HEK293 (cell line): ENCODE data around the gene SPC24.

Source experiments
- EGR2 ChIP-seq: fragments of 450-650 bp; formaldehyde crosslinking; IDR thresholded peaks from 2 replicates; pipeline ENCODE4 v1.5.1; 2016; ENCODE audit warnings: low read depth, missing biosample characterization, missing genetic modification characterization
- GFI1B ChIP-seq: fragments of 450-650 bp; formaldehyde crosslinking; IDR thresholded peaks from 2 replicates; pipeline ENCODE4 v1.5.1; 2016; ENCODE audit warnings: missing biosample characterization, missing genetic modification characterization
- KLF8 ChIP-seq: fragments of 450-650 bp; formaldehyde crosslinking; IDR thresholded peaks from 2 replicates; pipeline ENCODE4 v1.5.1; 2016; ENCODE audit warnings: missing biosample characterization, missing genetic modification characterization
- SCRT1 ChIP-seq: fragments of 450-650 bp; formaldehyde crosslinking; IDR thresholded peaks from 2 replicates; pipeline ENCODE4 v1.5.1; 2016; ENCODE audit warnings: missing biosample characterization, missing genetic modification characterization, borderline replicate concordance
- SCRT2 ChIP-seq: fragments of 450-650 bp; formaldehyde crosslinking; IDR thresholded peaks from 2 replicates; pipeline ENCODE4 v1.5.1; 2016; ENCODE audit warnings: missing biosample characterization, missing genetic modification characterization
- SP2 ChIP-seq: fragments of 450-650 bp; formaldehyde crosslinking; IDR thresholded peaks from 2 replicates; pipeline ENCODE4 v1.5.1; 2016; ENCODE audit warnings: missing biosample characterization, missing genetic modification characterization
- SP7 ChIP-seq: fragments of 450-650 bp; formaldehyde crosslinking; IDR thresholded peaks from 2 replicates; pipeline ENCODE4 v1.5.1; 2016; ENCODE audit warnings: missing biosample characterization, missing genetic modification characterization
- WT1 ChIP-seq: fragments of 450-650 bp; formaldehyde crosslinking; IDR thresholded peaks from 2 replicates; pipeline ENCODE4 v1.5.1; 2016; ENCODE audit warnings: missing biosample characterization, missing genetic modification characterization
- ZBTB17 ChIP-seq: fragments of 450-650 bp; formaldehyde crosslinking; IDR thresholded peaks from 2 replicates; pipeline ENCODE4 v1.5.1; 2016; ENCODE audit warnings: missing biosample characterization, missing genetic modification characterization
- ZBTB20 ChIP-seq: fragments of 450-650 bp; formaldehyde crosslinking; IDR thresholded peaks from 2 replicates; pipeline ENCODE4 v1.5.1; 2016; ENCODE audit warnings: missing biosample characterization, missing genetic modification characterization
- ZEB2 ChIP-seq: fragments of 450-650 bp; formaldehyde crosslinking; IDR thresholded peaks from 2 replicates; pipeline ENCODE4 v1.5.1; 2016; ENCODE audit warnings: missing biosample characterization, missing genetic modification characterization
- ZNF155 ChIP-seq: fragments of 450-650 bp; formaldehyde crosslinking; IDR thresholded peaks from 2 replicates; pipeline ENCODE4 v1.5.1; 2016; ENCODE audit warnings: missing biosample characterization, missing genetic modification characterization
- ZNF2 ChIP-seq: fragments of 450-650 bp; formaldehyde crosslinking; IDR thresholded peaks from 2 replicates; pipeline ENCODE4 v1.5.1; 2016; ENCODE audit warnings: missing biosample characterization, missing genetic modification characterization
- ZNF302 ChIP-seq: fragments of 450-650 bp; formaldehyde crosslinking; IDR thresholded peaks from 2 replicates; pipeline ENCODE4 v1.5.1; 2016; ENCODE audit warnings: missing biosample characterization, missing genetic modification characterization, low read depth
- ZNF37A ChIP-seq: fragments of 450-650 bp; IDR thresholded peaks from 2 replicates; pipeline ENCODE4 v1.5.1; 2018; ENCODE audit warnings: missing biosample characterization, missing genetic modification characterization
- ZNF416 ChIP-seq: fragments of 450-650 bp; formaldehyde crosslinking; IDR thresholded peaks from 2 replicates; pipeline ENCODE4 v1.5.1; 2016; ENCODE audit warnings: missing biosample characterization, missing genetic modification characterization
- ZNF571 ChIP-seq: fragments of 450-650 bp; formaldehyde crosslinking; IDR thresholded peaks from 2 replicates; pipeline ENCODE4 v1.5.0; 2017; ENCODE audit warnings: missing biosample characterization, missing genetic modification characterization
- ZNF600 ChIP-seq: fragments of 450-650 bp; formaldehyde crosslinking; IDR thresholded peaks from 2 replicates; pipeline ENCODE4 v1.5.1; 2016; ENCODE audit warnings: missing biosample characterization, missing genetic modification characterization
- ZNF610 ChIP-seq: fragments of 450-650 bp; formaldehyde crosslinking; IDR thresholded peaks from 2 replicates; pipeline ENCODE4 v1.5.1; 2016; ENCODE audit warnings: missing biosample characterization, missing genetic modification characterization, borderline replicate concordance
- ZNF76 ChIP-seq: fragments of 450-650 bp; formaldehyde crosslinking; IDR thresholded peaks from 2 replicates; pipeline ENCODE4; 2016; ENCODE audit warnings: low read depth, missing biosample characterization, missing genetic modification characterization, borderline replicate concordance
- ZXDB ChIP-seq: fragments of 450-650 bp; formaldehyde crosslinking; IDR thresholded peaks from 2 replicates; pipeline ENCODE4 v1.5.1; 2016; ENCODE audit warnings: missing biosample characterization, missing genetic modification characterization
- TF ChIP-seq, protein P1 (sequence below): sonication (generic); formaldehyde crosslinking; IDR thresholded peaks from 2 replicates; pipeline ENCODE4 v1.8.1; 2022; ENCODE audit warnings: mild to moderate bottlenecking, moderate library complexity, missing genetic modification reagents
- TF ChIP-seq, protein P2 (sequence below): fragments of 450-650 bp; formaldehyde crosslinking; IDR thresholded peaks from 2 replicates; pipeline ENCODE4 v1.5.1; 2016; ENCODE audit warnings: missing biosample characterization, missing genetic modification characterization
- TF ChIP-seq, protein P3 (sequence below): IDR thresholded peaks from 2 replicates; pipeline ENCODE4 v1.6.1; 2011; ENCODE audit warnings: mild to moderate bottlenecking, low read depth, low read length, borderline replicate concordance
- TF ChIP-seq, protein P4 (sequence below): fragments of 450-650 bp; formaldehyde crosslinking; IDR thresholded peaks from 2 replicates; pipeline ENCODE4 v1.5.1; 2016; ENCODE audit warnings: missing biosample characterization, missing genetic modification characterization
- TF ChIP-seq, protein P5 (sequence below): fragments of 450-650 bp; formaldehyde crosslinking; IDR thresholded peaks from 2 replicates; pipeline ENCODE4 v1.5.1; 2016; ENCODE audit warnings: missing biosample characterization, missing genetic modification characterization, low read depth
- TF ChIP-seq, protein P6 (sequence below): fragments of 450-650 bp; formaldehyde crosslinking; IDR thresholded peaks from 2 replicates; pipeline ENCODE4 v1.5.1; 2016; ENCODE audit warnings: missing biosample characterization, missing genetic modification characterization, borderline replicate concordance

Gene SPC24

DNA sequence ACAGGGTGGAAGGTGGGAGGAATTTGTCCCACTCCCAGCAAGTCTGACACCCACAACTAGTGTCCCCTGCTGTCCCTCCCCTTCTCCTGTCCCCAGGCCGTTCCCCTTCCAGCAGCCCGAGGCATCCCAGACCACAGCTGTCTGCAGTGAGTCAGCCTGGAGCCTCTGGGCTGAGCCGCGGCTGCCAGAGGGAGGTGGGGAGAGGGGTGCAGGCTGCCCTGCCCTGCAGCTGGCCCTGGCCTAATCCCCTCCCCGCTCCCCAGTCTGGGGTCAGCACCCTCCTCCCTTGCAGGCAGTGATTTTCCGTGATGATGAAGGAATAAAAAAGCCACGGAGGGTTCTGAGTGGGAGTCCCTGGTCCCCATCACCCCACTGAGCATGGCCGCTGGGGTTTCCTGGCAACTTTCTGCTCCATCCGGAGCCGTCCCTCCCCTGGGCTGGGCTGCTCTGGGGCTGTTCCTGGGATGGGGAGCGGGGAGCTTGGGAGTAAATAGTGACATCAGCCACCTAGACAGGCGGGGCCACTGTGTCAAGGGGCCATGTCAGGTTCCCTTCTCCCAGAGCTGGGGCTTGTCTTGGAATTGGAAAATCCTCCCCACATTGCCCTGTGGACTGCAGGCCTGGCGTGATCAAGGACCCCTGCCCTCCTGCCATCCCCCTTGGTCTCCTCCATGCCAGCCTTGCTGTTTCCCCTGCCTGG lies 16.8 kb downstream of the SPC24 start (continued):
- no peak for TF ChIP-seq ZNF37A (tag by site-specific recombination)
- TF ChIP-seq ZNF302 (tag by site-specific recombination): no peak
- peak; percentile 46; the same call in 1 of the 2 replicates for TF ChIP-seq KLF8
- TF ChIP-seq, protein P1, sequence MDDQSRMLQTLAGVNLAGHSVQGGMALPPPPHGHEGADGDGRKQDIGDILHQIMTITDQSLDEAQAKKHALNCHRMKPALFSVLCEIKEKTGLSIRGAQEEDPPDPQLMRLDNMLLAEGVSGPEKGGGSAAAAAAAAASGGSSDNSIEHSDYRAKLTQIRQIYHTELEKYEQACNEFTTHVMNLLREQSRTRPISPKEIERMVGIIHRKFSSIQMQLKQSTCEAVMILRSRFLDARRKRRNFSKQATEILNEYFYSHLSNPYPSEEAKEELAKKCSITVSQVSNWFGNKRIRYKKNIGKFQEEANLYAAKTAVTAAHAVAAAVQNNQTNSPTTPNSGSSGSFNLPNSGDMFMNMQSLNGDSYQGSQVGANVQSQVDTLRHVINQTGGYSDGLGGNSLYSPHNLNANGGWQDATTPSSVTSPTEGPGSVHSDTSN: no peak
- peak; percentile 60 for TF ChIP-seq ZNF76 (tag by site-specific recombination)
- peak; percentile 72; the same call in 1 of the 2 replicates for TF ChIP-seq ZEB2 (tag by site-specific recombination)
- 0 out of 2 replicates have a peak, but pooled peaks have one; percentile 8 for TF ChIP-seq ZNF2 (tag by site-specific recombination)
- TF ChIP-seq ZXDB (tag by site-specific recombination): peak; percentile 66
- TF ChIP-seq SP7 (tag by site-specific recombination): peak; percentile 74; the same call in 1 of the 2 replicates
- no peak for TF ChIP-seq GFI1B
- TF ChIP-seq, protein P2, sequence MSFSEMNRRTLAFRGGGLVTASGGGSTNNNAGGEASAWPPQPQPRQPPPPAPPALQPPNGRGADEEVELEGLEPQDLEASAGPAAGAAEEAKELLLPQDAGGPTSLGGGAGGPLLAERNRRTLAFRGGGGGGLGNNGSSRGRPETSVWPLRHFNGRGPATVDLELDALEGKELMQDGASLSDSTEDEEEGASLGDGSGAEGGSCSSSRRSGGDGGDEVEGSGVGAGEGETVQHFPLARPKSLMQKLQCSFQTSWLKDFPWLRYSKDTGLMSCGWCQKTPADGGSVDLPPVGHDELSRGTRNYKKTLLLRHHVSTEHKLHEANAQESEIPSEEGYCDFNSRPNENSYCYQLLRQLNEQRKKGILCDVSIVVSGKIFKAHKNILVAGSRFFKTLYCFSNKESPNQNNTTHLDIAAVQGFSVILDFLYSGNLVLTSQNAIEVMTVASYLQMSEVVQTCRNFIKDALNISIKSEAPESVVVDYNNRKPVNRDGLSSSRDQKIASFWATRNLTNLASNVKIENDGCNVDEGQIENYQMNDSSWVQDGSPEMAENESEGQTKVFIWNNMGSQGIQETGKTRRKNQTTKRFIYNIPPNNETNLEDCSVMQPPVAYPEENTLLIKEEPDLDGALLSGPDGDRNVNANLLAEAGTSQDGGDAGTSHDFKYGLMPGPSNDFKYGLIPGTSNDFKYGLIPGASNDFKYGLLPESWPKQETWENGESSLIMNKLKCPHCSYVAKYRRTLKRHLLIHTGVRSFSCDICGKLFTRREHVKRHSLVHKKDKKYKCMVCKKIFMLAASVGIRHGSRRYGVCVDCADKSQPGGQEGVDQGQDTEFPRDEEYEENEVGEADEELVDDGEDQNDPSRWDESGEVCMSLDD: peak; percentile 70; the same call in 1 of the 2 replicates
- TF ChIP-seq ZBTB20: peak; percentile 36; the same call in 1 of the 2 replicates
- TF ChIP-seq ZBTB17 (tag by site-specific recombination): peak; percentile 80
- TF ChIP-seq, protein P3, sequence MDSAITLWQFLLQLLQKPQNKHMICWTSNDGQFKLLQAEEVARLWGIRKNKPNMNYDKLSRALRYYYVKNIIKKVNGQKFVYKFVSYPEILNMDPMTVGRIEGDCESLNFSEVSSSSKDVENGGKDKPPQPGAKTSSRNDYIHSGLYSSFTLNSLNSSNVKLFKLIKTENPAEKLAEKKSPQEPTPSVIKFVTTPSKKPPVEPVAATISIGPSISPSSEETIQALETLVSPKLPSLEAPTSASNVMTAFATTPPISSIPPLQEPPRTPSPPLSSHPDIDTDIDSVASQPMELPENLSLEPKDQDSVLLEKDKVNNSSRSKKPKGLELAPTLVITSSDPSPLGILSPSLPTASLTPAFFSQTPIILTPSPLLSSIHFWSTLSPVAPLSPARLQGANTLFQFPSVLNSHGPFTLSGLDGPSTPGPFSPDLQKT: no peak
- TF ChIP-seq WT1 (tag by site-specific recombination): peak; percentile 81
- TF ChIP-seq, protein P4, sequence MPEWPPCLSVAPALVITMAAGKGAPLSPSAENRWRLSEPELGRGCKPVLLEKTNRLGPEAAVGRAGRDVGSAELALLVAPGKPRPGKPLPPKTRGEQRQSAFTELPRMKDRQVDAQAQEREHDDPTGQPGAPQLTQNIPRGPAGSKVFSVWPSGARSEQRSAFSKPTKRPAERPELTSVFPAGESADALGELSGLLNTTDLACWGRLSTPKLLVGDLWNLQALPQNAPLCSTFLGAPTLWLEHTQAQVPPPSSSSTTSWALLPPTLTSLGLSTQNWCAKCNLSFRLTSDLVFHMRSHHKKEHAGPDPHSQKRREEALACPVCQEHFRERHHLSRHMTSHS (tag by site-specific recombination): no peak
- TF ChIP-seq, protein P5, sequence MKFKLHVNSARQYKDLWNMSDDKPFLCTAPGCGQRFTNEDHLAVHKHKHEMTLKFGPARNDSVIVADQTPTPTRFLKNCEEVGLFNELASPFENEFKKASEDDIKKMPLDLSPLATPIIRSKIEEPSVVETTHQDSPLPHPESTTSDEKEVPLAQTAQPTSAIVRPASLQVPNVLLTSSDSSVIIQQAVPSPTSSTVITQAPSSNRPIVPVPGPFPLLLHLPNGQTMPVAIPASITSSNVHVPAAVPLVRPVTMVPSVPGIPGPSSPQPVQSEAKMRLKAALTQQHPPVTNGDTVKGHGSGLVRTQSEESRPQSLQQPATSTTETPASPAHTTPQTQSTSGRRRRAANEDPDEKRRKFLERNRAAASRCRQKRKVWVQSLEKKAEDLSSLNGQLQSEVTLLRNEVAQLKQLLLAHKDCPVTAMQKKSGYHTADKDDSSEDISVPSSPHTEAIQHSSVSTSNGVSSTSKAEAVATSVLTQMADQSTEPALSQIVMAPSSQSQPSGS (tag by site-specific recombination): peak; percentile 38; the same call in 1 of the 2 replicates
- TF ChIP-seq EGR2 (tag by site-specific recombination): peak; percentile 21; the same call in 1 of the 2 replicates
- TF ChIP-seq ZNF610 (tag by site-specific recombination): no peak
- no peak for TF ChIP-seq SCRT2 (tag by site-specific recombination)
- TF ChIP-seq SP2 (tag by site-specific recombination): peak; percentile 67
- peak; percentile 95 for TF ChIP-seq ZNF600 (tag by site-specific recombination)
- TF ChIP-seq ZNF571 (tag by site-specific recombination): no peak
- no peak for TF ChIP-seq ZNF416
- TF ChIP-seq ZNF155 (tag by site-specific recombination): no peak
- TF ChIP-seq, protein P6, sequence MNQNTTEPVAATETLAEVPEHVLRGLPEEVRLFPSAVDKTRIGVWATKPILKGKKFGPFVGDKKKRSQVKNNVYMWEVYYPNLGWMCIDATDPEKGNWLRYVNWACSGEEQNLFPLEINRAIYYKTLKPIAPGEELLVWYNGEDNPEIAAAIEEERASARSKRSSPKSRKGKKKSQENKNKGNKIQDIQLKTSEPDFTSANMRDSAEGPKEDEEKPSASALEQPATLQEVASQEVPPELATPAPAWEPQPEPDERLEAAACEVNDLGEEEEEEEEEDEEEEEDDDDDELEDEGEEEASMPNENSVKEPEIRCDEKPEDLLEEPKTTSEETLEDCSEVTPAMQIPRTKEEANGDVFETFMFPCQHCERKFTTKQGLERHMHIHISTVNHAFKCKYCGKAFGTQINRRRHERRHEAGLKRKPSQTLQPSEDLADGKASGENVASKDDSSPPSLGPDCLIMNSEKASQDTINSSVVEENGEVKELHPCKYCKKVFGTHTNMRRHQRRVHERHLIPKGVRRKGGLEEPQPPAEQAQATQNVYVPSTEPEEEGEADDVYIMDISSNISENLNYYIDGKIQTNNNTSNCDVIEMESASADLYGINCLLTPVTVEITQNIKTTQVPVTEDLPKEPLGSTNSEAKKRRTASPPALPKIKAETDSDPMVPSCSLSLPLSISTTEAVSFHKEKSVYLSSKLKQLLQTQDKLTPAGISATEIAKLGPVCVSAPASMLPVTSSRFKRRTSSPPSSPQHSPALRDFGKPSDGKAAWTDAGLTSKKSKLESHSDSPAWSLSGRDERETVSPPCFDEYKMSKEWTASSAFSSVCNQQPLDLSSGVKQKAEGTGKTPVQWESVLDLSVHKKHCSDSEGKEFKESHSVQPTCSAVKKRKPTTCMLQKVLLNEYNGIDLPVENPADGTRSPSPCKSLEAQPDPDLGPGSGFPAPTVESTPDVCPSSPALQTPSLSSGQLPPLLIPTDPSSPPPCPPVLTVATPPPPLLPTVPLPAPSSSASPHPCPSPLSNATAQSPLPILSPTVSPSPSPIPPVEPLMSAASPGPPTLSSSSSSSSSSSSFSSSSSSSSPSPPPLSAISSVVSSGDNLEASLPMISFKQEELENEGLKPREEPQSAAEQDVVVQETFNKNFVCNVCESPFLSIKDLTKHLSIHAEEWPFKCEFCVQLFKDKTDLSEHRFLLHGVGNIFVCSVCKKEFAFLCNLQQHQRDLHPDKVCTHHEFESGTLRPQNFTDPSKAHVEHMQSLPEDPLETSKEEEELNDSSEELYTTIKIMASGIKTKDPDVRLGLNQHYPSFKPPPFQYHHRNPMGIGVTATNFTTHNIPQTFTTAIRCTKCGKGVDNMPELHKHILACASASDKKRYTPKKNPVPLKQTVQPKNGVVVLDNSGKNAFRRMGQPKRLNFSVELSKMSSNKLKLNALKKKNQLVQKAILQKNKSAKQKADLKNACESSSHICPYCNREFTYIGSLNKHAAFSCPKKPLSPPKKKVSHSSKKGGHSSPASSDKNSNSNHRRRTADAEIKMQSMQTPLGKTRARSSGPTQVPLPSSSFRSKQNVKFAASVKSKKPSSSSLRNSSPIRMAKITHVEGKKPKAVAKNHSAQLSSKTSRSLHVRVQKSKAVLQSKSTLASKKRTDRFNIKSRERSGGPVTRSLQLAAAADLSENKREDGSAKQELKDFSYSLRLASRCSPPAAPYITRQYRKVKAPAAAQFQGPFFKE: no peak
- no peak for TF ChIP-seq SCRT1 (tag by site-specific recombination)
